NCI-H1436 treated with DMSO at 0.1 percent for 48 hours (cell line): Measurements from ENCODE around the gene PARD3B.

Experiments
- DNase-seq: peaks from one replicate; lab custom pipeline; 2025; lab: John Stamatoyannopoulos, UW

PARD3B gene

DNA sequence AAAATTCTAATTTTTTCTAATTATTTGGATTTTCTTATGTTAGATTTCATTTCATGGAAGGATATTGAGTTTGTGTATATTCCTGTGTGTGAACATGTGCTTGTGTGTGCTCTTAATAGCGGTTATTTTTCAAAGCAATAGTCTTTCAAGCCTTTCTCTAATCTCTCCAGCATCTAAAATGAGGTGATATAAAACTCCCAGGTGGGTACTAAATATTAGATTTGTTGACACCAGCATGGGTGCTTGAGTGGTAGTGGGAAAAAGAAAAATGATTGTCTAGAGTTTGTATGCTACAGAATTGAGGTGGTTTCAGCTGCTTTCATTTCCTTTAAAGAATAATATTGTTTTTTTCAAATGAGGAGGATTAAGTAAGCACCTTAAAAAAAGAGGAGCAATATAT, 296.8 kb downstream of the PARD3B start:
- DNase-seq, result no peak

DNA sequence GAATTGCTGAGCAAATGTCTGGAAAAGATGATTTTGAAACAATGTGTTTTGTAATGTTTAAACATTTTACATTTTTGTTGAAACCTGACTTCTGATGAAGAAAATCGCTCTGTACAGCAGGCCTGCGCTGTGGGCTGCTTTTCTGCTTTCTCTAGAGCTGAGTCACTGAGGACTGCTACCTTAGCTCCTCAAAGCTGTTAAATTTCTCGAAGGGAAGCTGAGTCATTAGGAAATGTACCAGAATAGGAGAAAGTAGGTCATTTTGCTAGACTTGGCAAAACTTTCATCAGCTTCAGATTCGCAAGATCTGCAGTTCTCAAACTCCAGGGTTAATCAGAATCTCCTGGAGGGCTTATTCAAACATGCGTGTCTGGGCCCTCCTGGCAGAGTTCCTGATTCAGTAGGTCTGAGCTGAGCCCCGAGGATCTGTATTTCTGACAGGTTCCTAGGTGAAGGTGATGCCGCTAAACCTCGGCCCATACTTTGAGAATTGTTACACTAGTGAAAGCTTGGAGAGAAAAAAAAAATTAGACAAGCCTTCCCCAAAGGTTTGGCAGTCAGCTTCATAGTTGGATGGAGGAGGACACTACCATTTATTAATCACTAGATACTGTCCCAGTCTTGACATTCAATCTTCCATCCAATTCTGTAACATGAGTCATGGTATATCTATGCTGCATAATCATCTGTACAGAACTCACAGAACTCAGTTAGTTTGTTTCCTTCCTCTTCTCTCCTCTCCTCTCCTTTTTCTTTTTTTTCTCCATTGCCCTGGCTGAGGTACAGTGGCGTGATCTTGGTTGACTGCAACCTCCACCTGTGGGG, 297.6 kb downstream of the PARD3B start:
- no peak for DNase-seq

DNA sequence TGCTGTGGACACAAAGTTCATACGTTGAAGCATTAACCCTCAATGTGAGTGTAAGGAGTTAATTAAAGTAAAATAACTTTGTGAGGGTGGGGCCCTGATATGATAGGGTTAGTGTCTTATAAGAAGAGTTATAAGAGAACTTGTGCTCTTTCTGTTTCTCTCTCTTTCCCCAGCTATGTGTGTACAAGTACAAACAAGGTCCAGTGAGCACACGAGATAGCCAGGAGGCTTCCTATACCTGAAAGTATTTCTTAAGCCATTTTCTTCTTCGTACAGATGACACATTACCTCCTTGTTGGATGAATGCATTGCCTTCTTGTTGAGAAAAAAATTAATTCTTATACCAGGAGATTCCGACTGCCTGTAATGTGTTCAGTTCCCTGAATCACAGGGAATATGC, 301.2 kb downstream of the PARD3B start:
- DNase-seq, result no peak

DNA sequence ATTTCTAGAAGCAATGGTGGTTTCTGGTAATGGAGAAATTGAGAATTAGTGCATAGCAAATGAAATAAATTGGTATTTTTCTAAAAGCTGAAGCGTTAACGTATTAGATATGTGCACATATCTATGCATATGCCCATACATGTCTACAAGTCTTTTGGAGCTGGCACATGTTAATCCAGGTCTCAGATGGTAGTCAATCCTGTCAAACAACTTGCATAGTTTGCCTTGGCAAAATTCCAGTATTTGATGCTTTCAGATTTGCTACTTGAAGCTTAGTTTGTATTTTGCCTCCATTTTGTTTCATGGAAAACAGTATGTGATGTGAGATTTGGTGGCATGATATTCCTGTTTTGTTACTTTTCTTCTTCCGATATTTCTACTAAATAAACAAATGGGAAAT, 304.6 kb downstream of the PARD3B start:
- no peak for DNase-seq

DNA sequence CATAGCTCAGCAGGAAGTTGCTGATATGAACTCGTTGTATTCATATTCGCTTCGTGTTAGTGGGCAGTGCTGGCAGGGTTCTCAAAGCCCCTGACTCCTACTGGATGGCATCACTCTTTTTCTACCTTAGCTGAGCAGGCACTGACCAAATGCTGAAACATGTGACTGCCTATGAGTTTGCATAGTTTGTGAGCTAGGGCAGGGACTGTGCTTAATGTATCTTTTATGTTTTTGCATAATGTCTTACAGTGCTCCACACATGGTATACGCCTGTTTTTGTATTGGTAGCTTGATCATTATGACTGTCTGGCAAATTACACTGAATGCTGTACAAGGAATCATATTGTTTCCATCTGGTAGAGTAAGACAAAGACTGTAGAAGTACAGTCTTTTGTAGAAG, 305.3 kb downstream of the PARD3B start:
- no peak for DNase-seq

DNA sequence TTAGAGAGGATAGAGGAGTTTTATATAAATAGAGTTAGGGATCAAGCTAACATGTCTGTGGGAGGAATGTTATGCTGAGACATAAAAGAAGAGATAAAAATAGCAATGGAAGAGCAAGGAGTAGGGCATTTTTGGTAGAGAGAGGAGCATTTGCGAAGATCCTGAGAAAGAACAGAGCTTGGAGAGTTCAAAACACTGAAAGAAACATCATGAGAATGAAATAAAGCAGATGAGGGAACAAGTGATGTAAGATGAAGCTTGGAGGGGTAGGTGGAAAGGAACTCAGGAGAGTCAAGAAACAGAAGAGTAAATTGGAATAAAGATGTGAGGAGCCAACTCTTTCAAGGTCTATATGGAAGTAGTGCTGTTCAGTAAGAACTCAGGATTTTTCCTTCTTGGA, 308.6 kb downstream of the PARD3B start:
- DNase-seq, result no peak

DNA sequence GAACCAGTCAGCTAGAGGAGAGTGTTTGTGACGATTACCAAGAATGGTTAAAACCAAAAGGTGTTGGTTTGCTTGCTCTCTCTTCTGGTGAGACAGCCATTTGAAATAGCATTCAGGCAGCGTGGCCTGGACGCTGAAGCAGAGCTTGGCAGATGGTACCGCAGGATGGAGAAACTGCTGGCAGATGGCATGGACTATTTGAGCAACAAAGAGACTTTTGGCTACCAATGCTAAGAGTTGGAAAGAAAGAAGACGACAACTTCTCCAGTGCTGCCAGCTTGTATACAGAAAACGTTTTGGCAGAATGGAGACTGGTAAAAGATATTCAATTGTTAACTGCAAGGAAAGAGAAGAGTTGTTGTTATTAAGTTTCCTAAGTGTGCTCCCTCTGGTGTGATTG, 315.0 kb downstream of the PARD3B start:
- DNase-seq, result no peak

DNA sequence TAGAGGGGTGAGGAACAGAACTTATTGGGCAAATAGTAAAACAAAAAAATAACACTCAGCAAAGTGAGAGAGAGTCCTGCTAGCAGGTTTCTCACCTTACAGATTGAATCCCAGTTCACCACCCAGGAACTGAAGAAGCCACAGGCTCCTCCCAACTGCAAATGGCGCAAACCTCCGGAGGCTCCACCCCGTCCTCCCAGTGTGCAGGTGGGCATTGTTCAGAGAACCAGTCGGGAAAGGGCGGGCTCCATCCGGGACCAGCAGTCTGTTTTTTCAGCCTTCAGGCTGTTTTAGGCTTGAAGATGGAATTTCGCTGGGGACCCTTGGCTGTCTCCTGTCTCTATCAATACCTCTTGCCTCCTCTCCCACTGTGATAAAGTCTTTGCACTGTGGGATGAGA, 317.5 kb downstream of the PARD3B start:
- DNase-seq, result no peak

DNA sequence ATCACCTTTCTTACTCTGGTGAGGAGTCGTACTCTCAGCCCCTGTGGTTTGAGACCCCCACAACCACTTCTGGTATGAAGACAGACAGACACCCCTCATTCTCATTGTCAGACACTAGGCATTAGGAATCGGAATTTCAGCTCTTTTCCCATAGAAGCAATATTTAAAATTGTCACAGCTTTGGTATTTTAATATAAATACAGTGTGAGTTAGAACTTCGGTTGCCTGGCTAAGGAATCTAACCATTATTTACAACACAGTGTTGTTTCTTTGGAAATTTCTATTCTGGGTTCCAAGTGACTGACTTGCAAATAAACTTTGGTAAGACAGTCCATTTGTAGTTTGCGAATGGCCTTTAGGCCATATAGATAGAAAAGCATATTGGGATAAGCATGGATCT, 318.1 kb downstream of the PARD3B start:
- no peak for DNase-seq

DNA sequence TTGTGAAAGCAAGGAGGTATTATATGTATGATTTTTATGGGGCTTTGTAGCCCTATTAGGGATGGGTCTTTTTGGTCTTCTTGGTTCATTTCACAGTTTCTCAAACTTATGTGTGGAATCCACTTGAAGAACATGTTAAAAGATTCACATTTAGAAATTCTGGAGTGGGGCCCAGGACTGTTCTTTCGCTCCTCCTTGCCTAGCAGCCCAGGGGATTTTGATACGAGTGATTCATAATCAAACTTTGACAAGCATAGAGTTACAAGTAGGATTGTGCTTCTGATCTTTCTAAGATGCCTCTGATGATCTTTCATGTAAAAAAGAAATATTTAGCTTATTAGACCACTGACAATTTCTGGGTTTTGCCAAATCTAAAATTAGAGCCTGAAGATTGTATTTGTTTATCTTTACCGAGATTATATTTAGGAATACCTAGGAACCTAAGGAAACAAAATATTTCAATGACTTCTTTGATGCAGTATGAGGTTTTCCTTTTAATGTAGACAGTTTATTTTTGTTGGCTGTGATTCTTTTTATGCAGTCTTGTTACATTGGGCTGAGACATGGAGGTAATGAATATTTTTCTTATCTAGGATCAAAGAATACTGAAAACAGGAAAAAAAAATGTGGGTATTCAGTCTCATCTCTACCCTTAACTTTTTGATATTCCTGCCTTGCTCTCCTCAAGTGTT, 324.0 kb downstream of the PARD3B start:
- no peak for DNase-seq

DNA sequence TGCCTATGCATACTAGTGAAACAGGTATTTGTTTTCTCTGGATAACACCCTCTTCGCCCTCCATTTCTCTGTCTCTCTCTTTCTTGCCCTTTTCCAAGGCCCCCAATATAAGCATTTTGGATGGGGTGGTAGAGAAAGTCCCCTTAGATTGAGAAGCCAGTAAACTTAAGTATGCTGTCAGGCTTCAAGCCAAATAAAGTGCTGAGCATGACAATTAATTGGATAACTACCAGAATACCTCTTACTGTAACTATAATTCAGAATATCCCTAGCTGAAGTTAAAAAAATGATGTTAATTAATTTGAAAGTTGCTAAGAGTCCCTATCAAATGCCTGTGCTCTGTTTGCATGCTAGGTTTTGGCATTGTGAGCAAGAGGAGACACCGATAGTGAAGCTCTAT, 324.8 kb downstream of the PARD3B start:
- DNase-seq, result no peak

DNA sequence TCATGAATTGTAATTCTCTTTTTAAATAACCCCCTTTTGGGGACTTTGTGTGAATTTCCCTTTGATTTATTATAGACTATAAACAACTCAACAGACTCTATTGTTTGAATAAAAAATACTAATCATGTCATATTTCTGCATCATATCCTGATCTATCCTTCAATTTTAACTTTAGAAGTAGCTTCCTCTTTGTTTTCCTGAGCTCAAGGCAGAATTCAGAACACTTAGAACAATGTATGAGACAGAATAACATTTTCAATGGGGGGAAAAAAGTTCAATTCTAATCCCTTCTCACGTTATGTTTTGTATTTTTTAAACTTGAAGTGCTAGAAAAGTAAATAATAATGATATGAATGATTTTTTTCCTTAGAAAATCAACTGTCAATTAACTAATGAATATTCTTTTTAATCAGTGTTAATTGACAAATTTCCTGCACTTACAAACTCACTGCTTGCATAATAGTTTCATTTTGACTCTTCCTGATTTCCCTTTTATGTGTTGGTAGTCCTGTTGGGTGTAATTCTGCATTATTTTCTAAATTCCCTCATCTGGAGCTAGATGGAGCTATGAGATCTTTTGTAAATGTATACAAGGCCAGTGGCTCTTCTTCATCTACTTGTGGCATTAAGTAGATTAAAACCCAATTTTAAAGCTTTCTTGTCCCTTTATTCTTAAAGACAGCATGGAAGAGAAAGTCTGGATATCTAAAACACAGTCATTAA, 326.1 kb downstream of the PARD3B start:
- DNase-seq, result no peak

DNA sequence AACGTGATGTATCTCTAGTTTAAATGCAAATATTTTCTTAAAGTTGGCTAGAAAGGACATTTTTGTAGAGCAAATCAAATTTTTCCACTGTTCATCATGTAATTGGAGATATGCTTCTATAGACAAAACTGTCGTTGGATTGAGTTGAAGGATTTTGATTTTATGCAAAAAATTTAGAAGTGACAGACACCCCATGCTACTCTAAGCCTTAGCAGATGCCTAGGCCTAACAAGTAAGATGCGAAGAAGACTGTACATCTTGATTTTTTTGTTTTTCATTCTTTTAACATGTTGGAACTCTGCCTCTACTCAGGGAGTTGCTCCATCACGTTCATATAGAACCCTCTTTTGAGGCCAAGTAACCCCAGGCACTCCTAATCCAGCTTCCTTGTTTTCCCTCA, 331.0 kb downstream of the PARD3B start:
- no peak for DNase-seq

DNA sequence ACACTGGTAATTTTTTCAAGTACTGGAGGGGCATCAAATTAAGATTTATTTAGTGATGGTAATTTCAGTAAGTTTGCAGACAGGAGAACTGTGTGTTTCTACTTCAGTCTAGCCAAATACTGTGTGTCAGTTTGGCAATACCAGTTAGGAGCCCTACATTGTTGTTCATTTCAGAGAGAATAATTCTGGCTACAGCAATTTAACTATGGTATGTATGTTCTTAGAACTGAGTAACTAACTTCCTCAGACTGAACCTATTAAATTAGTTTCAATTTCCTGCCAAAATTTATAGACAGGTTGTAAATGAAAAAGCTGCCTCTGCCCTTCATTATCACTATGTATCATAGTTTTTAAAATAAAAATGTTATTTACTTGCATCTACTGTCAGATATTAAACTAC, 332.4 kb downstream of the PARD3B start:
- DNase-seq, result no peak

DNA sequence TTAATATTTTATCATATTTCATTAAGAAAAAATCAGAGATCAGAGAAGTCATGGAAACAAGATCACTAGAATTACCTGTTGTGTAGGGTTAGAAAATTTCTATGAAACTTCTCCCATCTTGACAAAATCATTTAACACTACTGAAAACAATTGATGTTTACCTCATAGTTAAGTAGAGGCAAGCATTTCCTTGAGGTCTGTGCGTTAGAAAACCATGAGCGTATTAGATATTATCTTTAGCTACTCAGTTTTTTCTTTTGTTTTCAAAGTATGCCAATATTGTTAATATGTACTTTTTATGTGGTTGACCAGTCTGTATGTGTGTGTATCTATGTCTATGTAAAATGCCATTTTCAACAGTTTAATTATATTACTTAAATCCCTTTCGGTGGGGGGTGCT, 335.7 kb downstream of the PARD3B start:
- no peak for DNase-seq

DNA sequence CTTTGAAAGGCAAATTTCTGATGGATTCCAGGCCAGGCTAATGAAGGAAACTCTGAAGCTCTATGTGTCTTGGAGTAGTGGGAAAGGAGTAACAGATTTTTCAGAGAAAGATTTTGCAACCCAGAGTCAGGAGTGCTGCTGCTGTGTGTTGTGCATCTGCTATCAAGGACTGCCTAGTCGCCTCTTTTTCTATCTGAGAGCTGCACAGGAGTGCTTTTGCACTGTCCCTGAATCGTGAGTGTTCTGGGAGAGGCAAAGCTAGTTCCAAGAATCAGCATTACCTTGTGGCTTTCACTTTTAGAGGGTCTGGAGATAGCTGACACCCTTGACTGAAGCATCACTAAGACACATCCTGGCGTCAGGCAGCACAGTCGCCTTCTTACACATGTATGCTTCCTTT, 336.4 kb downstream of the PARD3B start:
- DNase-seq, result no peak

DNA sequence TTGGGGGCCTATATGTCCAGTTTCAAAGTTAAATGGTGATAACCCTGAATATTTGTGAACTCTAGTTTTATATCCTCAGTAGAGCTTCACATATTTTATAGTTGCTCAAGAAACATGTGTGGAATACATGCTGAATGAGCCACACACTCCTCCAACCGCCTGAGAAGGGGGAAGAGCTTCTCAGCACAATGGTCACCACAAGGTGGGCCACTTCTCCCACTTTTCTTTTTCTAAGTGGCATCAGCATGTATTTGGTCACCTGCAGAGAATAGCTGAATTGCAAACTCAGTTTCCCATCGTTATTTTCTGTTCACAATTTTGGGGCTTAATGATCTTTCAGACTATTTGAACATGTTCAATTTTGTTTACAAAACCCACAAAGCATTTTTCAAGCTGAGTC, 340.5 kb downstream of the PARD3B start:
- no peak for DNase-seq

DNA sequence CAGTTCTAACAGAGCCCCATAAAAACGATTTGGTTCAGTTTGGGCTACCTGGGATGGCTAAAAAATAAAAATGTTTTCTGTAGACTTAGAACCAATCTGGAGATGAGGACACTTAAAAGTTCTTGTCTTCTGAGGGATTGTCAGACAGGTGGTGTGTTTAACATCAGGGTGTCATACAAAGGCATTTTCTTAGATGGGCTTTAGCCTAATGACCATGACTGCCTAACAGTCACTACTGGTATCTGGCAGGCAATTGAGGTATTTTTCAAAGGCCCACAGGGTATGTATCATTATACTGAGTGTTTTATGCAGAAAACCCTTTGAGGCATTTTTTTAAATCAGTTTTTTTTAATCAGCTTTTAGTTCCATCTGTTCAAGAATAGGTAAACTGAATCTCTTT, 341.4 kb downstream of the PARD3B start:
- DNase-seq, result no peak

DNA sequence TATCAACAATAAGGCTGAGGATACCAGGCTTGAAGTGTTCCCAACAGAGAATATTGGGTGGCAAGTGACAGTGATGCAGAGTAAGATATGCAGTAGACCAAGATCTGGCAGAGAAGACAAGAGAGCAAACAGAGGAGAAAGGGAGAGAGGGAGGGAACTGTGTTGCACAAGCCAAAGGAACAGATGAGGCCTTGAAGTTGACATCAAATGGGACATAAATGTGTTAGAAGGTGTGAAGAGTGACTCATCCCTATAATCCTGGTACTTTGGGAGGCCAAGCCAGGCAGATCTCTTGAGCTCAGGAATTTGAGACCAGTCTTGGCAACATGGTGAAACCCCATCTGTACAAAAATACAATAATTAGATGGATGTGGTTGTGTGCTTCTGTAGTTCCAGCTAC, 342.9 kb downstream of the PARD3B start:
- no peak for DNase-seq

DNA sequence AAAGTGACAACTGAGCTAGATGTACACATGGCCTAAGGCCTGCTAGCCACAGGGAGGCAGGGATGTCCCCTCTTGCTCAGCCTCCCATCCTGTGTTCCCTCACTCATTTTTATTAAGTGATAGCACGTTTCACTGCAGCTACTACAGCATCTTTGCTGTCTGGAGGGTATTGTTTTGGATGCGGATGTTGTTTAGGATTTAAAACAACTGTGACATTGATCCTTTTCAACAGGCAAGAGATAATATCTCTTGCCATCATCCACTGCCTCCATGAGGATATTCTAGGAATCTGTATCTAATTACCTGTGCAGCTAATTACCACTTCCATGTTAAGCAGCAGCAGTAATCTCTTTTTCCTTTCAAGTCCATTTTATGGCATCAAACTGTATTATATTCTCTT, 345.4 kb downstream of the PARD3B start:
- no peak for DNase-seq

DNA sequence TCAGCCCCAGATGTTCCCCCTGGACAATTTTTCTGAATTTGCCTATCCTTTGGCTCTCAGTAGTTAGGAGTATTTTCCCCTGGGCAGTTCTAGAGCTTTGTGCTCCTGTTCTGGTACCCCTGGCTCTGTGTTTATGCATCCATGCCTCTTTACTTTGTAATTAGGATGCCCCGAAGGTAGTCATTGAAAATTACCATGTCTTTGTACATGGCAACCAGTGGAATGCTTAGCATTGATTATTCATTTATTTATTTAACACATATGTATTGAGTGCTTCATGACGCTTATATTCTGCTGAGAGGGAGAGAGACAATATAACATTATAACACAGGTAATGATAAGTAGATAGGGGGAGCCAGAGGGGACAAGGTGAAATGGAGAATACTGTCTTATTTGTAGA, 346.5 kb downstream of the PARD3B start:
- DNase-seq, result no peak

DNA sequence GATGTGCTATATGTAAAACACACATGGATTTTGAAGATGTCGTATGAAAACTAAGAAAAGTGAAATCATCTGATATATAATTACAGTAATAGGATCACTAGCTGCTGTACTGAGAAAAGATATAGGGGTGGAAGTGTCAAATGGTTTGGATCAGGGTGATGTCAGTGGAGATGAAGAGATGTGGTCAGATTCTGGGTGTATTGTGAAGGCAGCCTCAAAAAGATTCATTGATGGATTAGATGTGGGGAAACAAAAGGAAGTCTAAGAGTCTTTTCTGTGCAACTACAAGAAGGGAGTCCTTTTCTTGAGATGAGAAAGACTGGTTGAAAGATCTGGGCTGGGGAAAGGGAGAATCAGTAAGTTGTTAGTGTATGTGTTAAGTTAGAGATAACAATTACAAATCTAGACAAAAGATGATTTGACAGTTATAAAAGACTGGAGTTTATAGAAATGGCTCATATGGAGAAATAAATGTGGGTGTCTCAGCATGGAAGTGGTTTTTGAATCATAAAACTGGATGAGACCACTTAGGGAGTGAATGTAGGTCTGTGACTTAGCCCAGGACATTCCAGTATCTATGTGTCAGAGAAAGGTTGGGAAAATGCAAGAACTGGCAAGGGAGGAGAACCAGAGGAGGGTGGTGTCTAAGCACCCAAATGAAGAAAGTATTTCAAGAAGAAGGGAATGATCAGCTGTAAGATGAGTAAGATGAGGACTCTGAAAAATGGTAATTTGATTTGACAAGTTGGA, 347.4 kb downstream of the PARD3B start:
- DNase-seq, result no peak
